BLaER1 treated with 17β-estradiol and CSF1 and Interleukin-3, amounts not matched to agents 10 nM and 100 nM (cell line): Measurements from ENCODE around the gene MADD.
A peak's percentile ranks its signal among the peaks of the same experiment; 100 is the strongest.

Experiments used
- H3K27ac ChIP-seq, 11 experiments: shearing (Covaris generic); formaldehyde crosslinking; 2 replicates each; pipeline ENCODE4 v1.8.1; 2022
- H3K27me3 ChIP-seq, 11 experiments: shearing (Covaris generic); formaldehyde crosslinking; 2 replicates each; pipeline ENCODE4 v1.8.1; 2022
- H3K36me3 ChIP-seq, 11 experiments: shearing (Covaris generic); formaldehyde crosslinking; 2 replicates each; pipeline ENCODE4 v1.8.1; 2022
- H3K4me1 ChIP-seq, 10 experiments: shearing (Covaris generic); formaldehyde crosslinking; 2 replicates each; pipeline ENCODE4 v1.8.1; 2022
- H3K4me2 ChIP-seq, 11 experiments: shearing (Covaris generic); formaldehyde crosslinking; 2 replicates each; pipeline ENCODE4 v1.8.1; 2022
- H3K4me3 ChIP-seq, 10 experiments: shearing (Covaris generic); formaldehyde crosslinking; 2 replicates each; pipeline ENCODE4 v1.8.1; 2022
- H3K9ac ChIP-seq, 11 experiments: shearing (Covaris generic); formaldehyde crosslinking; 2 replicates each; pipeline ENCODE4 v1.8.1; 2022
- H3K9me3 ChIP-seq, 11 experiments: shearing (Covaris generic); formaldehyde crosslinking; replicated peaks in 1 of 11; 2 replicates each; pipeline ENCODE4 v1.8.1; 2022
- H4K20me1 ChIP-seq, 11 experiments: shearing (Covaris generic); formaldehyde crosslinking; 2 replicates each; pipeline ENCODE4 v1.8.1; 2022
- Cebpa-rat ChIP-seq, 11 experiments: shearing (Covaris generic); IDR thresholded peaks; 2 replicates each; pipeline ENCODE4 v1.8.1; 2022

MADD gene

GRCh38 chr11:47256374-47256773 lies 13.6 kb upstream of the MADD start:
- Histone ChIP-seq H3K27ac (peak overlapping the region in 1 of 11 experiments; percentile 85; a peak in 1 of 22 replicates), H3K4me1 (peaks cover 33 to 87% (median 47%) of the 10 kb centered on the region in 10 experiments), H3K9me3 (no peaks in the 10 kb centered on the region), H3K4me3 (no peak overlapping the region), H4K20me1 (no peaks in the 10 kb centered on the region; a peak in 1 of 22 replicates), H3K4me2 (peak overlapping the region in 2 of 11 experiments; percentile 93 to 95; a peak in 4 of 22 replicates), H3K27me3 (no peaks in the 10 kb centered on the region), H3K9ac (no peak overlapping the region), H3K36me3 (peaks cover 0 to 9% (median 0%) of the 10 kb centered on the region in 11 experiments; a peak in 4 of 22 replicates)
- TF ChIP-seq Cebpa-rat (IDR thresholded peaks at IDR 0.05), result no peak

GRCh38 chr11:47257177-47257516 lies 12.8 kb upstream of the MADD start:
- H4K20me1 ChIP-seq, result no peaks in the 10 kb centered on the region; a peak in 1 of 22 replicates
- H3K27ac ChIP-seq, result peak overlapping the region in 9 of 11 experiments; percentile 9 to 73 (median 57); a peak in 16 of 22 replicates
- H3K9me3 ChIP-seq, result no peaks in the 10 kb centered on the region
- peak overlapping the region in 8 of 11 experiments; percentile 7 to 95 (median 66); a peak in 11 of 22 replicates for H3K4me2 ChIP-seq
- peaks cover 0 to 17% (median 0%) of the 10 kb centered on the region in 11 experiments; a peak in 4 of 22 replicates for H3K36me3 ChIP-seq
- TF ChIP-seq Cebpa-rat (IDR thresholded peaks at IDR 0.05), result no peak
- H3K9ac ChIP-seq, result peak overlapping the region in 7 of 11 experiments; percentile 26 to 85 (median 57); a peak in 11 of 22 replicates
- no peak overlapping the region; a peak in 1 of 20 replicates for H3K4me3 ChIP-seq
- H3K4me1 ChIP-seq, result peaks cover 33 to 94% (median 47%) of the 10 kb centered on the region in 10 experiments
- no peaks in the 10 kb centered on the region for H3K27me3 ChIP-seq

GRCh38 chr11:47257517-47258316 lies 12.2 kb upstream of the MADD start, which contains the start of gene NR1H3:
Gene NR1H3 (plus strand): TSS chr11:47257996. CDS start chr11:47259217, 1,221 bp downstream.
- no peak for TF ChIP-seq Cebpa-rat (IDR thresholded peaks at IDR 0.05)
- H3K9me3 ChIP-seq, result no peaks in the 10 kb centered on the region
- peak within 1 kb of the TSS; percentile 12 to 76 (median 62); a peak in 20 of 22 replicates for H3K27ac ChIP-seq
- H3K4me1 ChIP-seq, result peaks cover 33 to 93% (median 47%) of the 10 kb centered on the region in 10 experiments
- H3K27me3 ChIP-seq, result no peaks in the 10 kb centered on the region
- peak within 1 kb of the TSS in 4 of 10 experiments; percentile 4 to 57 (median 48); a peak in 7 of 20 replicates for H3K4me3 ChIP-seq
- peak within 1 kb of the TSS; percentile 26 to 85 (median 57); a peak in 20 of 22 replicates for H3K9ac ChIP-seq
- peaks cover 0 to 22% (median 0%) of the 10 kb centered on the region in 11 experiments; a peak in 4 of 22 replicates for H3K36me3 ChIP-seq
- no peaks in the 10 kb centered on the region; a peak in 1 of 22 replicates for H4K20me1 ChIP-seq
- peak within 1 kb of the TSS; percentile 61 to 95 (median 67) for H3K4me2 ChIP-seq

DNA sequence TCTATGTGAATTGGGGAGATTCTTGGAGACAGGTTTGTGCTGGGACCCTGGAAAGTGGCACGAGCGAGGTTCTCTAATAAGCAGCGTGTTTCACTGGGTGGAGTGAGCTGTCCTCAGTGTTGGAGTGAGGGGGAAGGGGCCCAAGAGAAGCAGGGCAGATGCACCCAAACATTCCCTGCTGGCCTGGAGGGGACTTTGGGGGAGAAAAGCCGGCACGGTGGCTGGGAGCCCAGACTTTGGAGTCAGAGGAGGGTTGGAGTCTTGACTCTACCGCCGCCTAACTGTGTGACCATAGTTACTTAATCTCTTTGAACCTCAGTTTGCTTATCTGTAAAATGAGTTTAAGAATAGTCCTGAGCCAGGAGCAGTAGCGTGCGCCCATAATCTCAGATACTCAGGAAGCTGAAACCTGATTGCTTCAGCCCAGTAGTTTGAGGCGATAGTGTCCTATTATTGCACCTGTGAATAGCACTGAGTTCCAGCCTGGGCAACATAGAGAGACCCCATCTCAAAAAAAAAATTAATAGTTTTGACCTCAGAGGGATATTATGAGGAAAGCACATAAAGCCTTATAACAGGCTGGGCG lies 11.5 kb upstream of the MADD start:
- H3K36me3 ChIP-seq, result peaks cover 0 to 27% (median 0%) of the 10 kb centered on the region in 11 experiments; a peak in 4 of 22 replicates
- no peak for TF ChIP-seq Cebpa-rat (IDR thresholded peaks at IDR 0.05)
- no peaks in the 10 kb centered on the region for H3K27me3 ChIP-seq
- H3K4me2 ChIP-seq, result peak overlapping the region; percentile 61 to 95 (median 67)
- H3K9ac ChIP-seq, result peak overlapping the region; percentile 26 to 85 (median 57); a peak in 19 of 22 replicates
- peaks cover 33 to 87% (median 47%) of the 10 kb centered on the region in 10 experiments for H3K4me1 ChIP-seq
- H4K20me1 ChIP-seq, result no peaks in the 10 kb centered on the region; a peak in 1 of 22 replicates
- H3K4me3 ChIP-seq, result peak overlapping the region in 3 of 10 experiments; percentile 40 to 57 (median 57); a peak in 6 of 20 replicates
- H3K27ac ChIP-seq, result peak overlapping the region; percentile 12 to 76 (median 62); a peak in 20 of 22 replicates
- H3K9me3 ChIP-seq, result no peaks in the 10 kb centered on the region

DNA sequence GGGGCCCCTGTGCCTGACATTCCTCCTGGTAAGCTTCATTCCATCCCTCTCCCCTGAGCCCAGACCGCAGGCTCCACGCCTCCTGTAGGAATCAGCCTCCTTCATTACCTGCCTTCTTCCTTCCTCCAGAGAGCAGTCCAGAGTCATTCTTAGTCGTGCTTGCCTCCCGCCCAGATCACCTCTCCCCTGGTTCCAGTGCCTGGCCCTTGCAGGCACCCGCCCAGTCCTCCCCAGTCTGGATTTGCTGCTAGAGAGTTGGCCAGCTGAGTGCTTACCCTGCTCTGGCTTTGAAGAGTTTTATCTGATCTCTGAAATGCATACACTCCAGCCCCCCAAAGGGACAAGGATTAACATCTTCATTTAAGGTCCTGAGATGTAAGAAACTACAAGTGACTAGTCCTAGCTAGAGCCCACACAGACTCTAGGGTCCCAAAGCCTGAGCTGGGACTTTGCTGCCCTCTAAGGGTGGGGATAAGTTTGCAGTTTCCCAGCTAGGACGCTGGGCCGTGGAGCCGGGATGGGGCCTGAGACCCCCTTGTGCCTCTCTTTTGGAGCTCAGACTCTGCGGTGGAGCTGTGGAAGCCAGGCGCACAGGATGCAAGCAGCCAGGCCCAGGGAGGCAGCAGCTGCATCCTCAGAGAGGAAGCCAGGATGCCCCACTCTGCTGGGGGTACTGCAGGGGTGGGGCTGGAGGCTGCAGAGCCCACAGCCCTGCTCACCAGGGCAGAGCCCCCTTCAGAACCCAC lies 10.5 kb upstream of the MADD start:
- Histone ChIP-seq H4K20me1 (no peaks in the 10 kb centered on the region; a peak in 1 of 22 replicates), H3K27ac (peak overlapping the region; percentile 25 to 76 (median 57); a peak in 16 of 22 replicates), H3K4me2 (peak overlapping the region; percentile 61 to 95 (median 67)), H3K9ac (peak overlapping the region; percentile 7 to 85 (median 54); a peak in 20 of 22 replicates), H3K36me3 (peaks cover 0 to 32% (median 0%) of the 10 kb centered on the region in 11 experiments; a peak in 4 of 22 replicates), H3K4me1 (peaks cover 33 to 86% (median 41%) of the 10 kb centered on the region in 10 experiments), H3K9me3 (no peaks in the 10 kb centered on the region), H3K27me3 (no peaks in the 10 kb centered on the region), H3K4me3 (peak overlapping the region in 2 of 10 experiments; percentile 57; a peak in 5 of 20 replicates)
- no peak for TF ChIP-seq Cebpa-rat (IDR thresholded peaks at IDR 0.05)

- peaks cover 0 to 38% (median 0%) of the 10 kb centered on the region in 11 experiments; a peak in 4 of 22 replicates for H3K36me3 ChIP-seq
- H4K20me1 ChIP-seq, result no peaks in the 10 kb centered on the region; a peak in 1 of 22 replicates
- H3K9me3 ChIP-seq, result no peaks in the 10 kb centered on the region
- H3K27me3 ChIP-seq, result no peaks in the 10 kb centered on the region
- TF ChIP-seq Cebpa-rat (IDR thresholded peaks at IDR 0.05), result no peak
- peak overlapping the region in 2 of 11 experiments; percentile 93 to 95; a peak in 4 of 22 replicates for H3K4me2 ChIP-seq
- peak overlapping the region in 7 of 11 experiments; percentile 36 to 85 (median 63); a peak in 9 of 22 replicates for H3K9ac ChIP-seq
- no peak overlapping the region for H3K4me3 ChIP-seq
- peak overlapping the region in 7 of 11 experiments; percentile 25 to 64 (median 57); a peak in 12 of 22 replicates for H3K27ac ChIP-seq
- H3K4me1 ChIP-seq, result peaks cover 33 to 86% (median 42%) of the 10 kb centered on the region in 10 experiments
Observed at GRCh38 chr11:47260366-47260765, 9.6 kb upstream of the MADD start.

DNA sequence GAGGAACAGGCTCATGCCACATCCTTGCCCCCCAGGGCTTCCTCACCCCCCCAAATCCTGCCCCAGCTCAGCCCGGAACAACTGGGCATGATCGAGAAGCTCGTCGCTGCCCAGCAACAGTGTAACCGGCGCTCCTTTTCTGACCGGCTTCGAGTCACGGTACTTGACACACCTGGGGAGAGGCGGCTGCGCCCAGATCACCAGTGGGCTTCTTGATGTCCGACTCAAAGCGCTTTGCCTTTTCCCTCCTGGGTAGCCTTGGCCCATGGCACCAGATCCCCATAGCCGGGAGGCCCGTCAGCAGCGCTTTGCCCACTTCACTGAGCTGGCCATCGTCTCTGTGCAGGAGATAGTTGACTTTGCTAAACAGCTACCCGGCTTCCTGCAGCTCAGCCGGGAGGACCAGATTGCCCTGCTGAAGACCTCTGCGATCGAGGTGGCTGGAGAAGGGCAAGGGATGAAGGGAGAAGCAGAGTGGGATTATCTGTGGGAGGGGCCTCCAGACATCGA lies 8.6 kb upstream of the MADD start:
- peak overlapping the region in 4 of 11 experiments; percentile 7 to 28 (median 22); a peak in 2 of 22 replicates for H3K27ac ChIP-seq
- peaks cover 0 to 45% (median 0%) of the 10 kb centered on the region in 11 experiments; a peak in 4 of 22 replicates for H3K36me3 ChIP-seq
- no peak overlapping the region for H3K4me3 ChIP-seq
- TF ChIP-seq Cebpa-rat (IDR thresholded peaks at IDR 0.05), result no peak
- H3K4me1 ChIP-seq, result peaks cover 43 to 86% (median 51%) of the 10 kb centered on the region in 10 experiments
- H3K9ac ChIP-seq, result peak overlapping the region in 3 of 11 experiments; percentile 18 to 48 (median 25); a peak in 2 of 22 replicates
- no peaks in the 10 kb centered on the region for H3K27me3 ChIP-seq
- no peak overlapping the region for H3K4me2 ChIP-seq
- H4K20me1 ChIP-seq, result no peaks in the 10 kb centered on the region; a peak in 1 of 22 replicates
- H3K9me3 ChIP-seq, result no peaks in the 10 kb centered on the region
